GM12875 (cell line): Measurements from ENCODE around the gene NR6A1.
A peak's percentile ranks its signal among the peaks of the same experiment; 100 is the strongest.

Source experiments
- H3K4me3 ChIP-seq: one replicate; pipeline ENCODE4 v1.5.1; 2011; ENCODE audit warnings: low read depth, low read length, control low read depth
- TF ChIP-seq, protein P1 (sequence below): IDR thresholded peaks from 2 replicates; pipeline ENCODE4 v1.5.1; 2011; ENCODE audit warnings: low read depth, mild to moderate bottlenecking, control low read depth, inconsistent platforms, low read length, moderate library complexity, borderline replicate concordance; ENCODE audit not compliant: insufficient read depth

Gene NR6A1

DNA sequence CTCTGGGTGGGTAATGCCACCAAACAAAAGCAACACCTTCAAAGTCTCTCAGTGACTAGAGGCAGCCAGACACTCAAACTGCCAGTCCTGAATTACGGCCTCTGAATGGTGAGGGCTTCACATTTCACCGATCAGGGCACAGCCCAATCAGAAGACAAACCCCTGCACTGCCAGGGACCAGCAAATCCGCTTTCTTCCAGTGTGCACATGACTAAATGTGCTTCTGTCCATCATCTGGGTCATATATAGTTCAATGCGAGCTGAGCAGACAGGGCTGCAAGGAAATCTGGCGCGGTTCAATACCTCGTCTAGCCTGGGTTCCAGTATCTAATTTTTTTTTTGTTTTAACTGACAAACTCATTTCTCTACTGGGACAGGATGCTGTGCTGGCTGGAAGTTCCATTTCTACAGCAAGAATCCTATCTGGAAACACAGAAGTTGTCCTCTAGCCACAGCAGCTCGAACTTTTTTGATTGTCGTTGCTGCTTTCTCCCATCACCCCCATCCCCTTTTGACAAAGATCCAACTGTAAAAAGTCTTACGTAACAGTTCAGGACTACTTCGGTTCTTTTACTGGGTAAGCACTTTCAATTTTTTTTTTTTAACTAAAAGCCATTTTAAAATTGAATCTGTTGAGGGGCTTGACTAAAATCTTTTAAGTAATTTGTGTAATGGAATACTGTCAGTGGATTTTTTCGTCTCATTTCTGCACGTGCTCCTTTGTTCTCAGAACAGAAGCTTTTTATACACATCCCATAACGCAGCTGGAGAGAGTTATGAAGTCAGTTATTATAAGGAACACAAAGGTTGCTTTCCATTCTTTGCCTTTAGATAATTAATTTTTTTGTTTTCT is 112.7 kb downstream of the NR6A1 start:
- peak overlapping the region; percentile 50 for H3K4me3 ChIP-seq
- TF ChIP-seq, protein P1, sequence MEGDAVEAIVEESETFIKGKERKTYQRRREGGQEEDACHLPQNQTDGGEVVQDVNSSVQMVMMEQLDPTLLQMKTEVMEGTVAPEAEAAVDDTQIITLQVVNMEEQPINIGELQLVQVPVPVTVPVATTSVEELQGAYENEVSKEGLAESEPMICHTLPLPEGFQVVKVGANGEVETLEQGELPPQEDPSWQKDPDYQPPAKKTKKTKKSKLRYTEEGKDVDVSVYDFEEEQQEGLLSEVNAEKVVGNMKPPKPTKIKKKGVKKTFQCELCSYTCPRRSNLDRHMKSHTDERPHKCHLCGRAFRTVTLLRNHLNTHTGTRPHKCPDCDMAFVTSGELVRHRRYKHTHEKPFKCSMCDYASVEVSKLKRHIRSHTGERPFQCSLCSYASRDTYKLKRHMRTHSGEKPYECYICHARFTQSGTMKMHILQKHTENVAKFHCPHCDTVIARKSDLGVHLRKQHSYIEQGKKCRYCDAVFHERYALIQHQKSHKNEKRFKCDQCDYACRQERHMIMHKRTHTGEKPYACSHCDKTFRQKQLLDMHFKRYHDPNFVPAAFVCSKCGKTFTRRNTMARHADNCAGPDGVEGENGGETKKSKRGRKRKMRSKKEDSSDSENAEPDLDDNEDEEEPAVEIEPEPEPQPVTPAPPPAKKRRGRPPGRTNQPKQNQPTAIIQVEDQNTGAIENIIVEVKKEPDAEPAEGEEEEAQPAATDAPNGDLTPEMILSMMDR, result no peak

GRCh38 chr9:124657516-124657915 is 113.6 kb downstream of the NR6A1 start:
- TF ChIP-seq, protein P1, result no peak
- no peak overlapping the region for H3K4me3 ChIP-seq

- TF ChIP-seq, protein P1, result no peak
- H3K4me3 ChIP-seq, result no peak overlapping the region
These were observed 116.7 kb downstream of the NR6A1 start for GRCh38 chr9:124654431-124654830.

DNA sequence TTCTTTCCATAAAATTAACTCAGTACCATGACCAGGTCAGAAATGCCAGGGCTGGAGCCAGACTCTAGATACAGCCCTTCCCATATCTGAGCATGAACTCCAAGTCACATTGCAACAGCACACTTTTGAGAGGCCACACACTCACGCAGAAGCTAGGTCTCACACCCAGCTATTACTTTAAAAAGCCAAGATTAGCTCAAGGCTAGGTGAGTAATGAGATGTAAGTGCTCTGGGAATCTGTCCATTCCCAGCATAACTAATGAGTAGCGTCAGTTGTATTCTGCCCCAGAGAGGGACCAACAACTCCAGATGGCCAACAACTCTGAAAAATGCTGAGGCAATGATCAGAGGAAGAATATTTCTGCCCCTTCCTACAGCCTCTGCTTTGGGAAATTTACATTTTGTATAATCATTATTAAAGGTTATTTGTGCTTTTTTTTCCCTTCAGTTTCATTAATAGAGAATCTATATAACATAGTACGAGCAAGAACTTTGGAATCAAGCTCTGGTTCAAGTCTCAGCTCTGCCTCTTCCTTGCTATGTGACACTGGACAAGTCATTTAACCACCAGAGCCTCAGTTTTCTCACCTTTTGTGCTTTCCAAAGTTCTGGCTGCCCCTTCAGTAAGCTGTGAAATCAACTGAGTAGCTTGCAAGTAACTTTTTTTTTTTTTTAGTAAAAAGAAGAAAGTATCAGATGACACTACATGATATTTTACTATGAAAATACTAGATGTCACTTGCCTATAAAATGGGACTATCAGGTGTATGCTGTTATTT is 118.3 kb downstream of the NR6A1 start:
- TF ChIP-seq, protein P1, result no peak

DNA sequence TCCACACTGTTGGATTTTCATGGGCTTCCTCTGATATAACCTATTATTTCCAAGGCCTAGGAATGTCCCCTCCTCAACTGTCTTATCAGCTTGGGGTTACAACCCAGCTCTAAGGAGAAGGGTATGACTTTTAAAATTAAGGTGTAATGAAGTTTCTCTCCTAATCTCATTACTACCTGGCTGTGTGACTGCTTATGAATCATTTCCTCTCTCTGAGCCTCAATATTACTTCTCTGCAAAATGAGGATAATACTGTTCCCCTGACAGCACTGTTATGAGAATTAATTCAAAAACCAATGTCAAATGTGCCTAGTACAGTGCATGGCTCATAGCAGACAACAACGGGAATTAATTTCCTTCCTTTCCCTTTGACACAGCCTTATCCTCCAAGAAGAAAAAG is 118.9 kb downstream of the NR6A1 start:
- no peak overlapping the region for H3K4me3 ChIP-seq
- TF ChIP-seq, protein P1, result no peak

More for the DNA sequence above, 118.3 kb downstream of the NR6A1 start:
- H3K4me3 ChIP-seq, result no peak overlapping the region

DNA sequence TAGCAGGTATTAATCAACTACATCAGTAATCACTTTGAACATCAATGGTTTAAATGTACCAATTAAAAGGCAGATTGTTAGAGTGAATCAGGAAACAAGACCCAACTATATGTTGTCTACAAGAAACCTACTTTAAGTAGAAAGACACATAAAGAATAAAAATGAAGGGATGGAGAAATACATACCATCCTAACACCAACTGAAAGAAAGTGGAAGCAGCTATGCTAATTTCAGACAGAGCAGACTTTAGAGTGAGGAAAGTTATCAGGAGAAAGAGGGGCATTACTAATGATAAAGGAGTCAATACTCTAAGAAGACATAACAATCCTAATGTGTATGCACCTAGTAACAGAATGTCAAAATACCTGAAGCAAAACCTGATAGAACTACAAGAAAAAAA is 125.8 kb downstream of the NR6A1 start:
- TF ChIP-seq, protein P1, result no peak
- no peak overlapping the region for H3K4me3 ChIP-seq
